ENCODE data around the gene PTPN21. TPM values are rescaled to one million over a fixed set of nuclear protein-coding genes. Genes with fewer than 3 reads are reported as not detected.
"Not testable (repeated sequence)": the region's sequence is repeated elsewhere in the genome, so short reads cannot be mapped to it uniquely, and the experiment has no call there.

The PTPN21 gene
- total RNA-seq, 2 donors from 2014 or later, result 16.8 to 47.8 TPM

GRCh38 chr14:88533064-88533602, 21.7 kb downstream of the PTPN21 start:
- 93% methylated on average over 6 of the region's 6 CpGs for WGBS
- Histone ChIP-seq H3K4me3 (no peak overlapping the region), H3K27ac (no peak overlapping the region), H3K27me3 (replicated peaks; ENCODE audit: insufficient read depth) (no peaks in the 10 kb centered on the region), H3K4me1 (replicated peaks) (no peaks in the 10 kb centered on the region), H3K9me3 (no peaks in the 10 kb centered on the region), H3K36me3 (no peaks in the 10 kb centered on the region)
- TF ChIP-seq POLR2A (IDR thresholded peaks at IDR 0.05) (no peak), POLR2AphosphoS5 (IDR thresholded peaks at IDR 0.05) (no peak), CTCF (IDR thresholded peaks at IDR 0.05) (no peak)
- intact Hi-C loops (cut with DNase I), result no loop called here
- no peak for DNase-seq (ENCODE audit: low spot score)

- WGBS, result 95% methylated on average over 1 of the region's 1 CpG
- H3K9me3 ChIP-seq; H3K4me1 ChIP-seq (replicated peaks); H3K27ac ChIP-seq; H3K36me3 ChIP-seq; H3K4me3 ChIP-seq; intact Hi-C loops (cut with DNase I); H3K27me3 ChIP-seq (replicated peaks; ENCODE audit: insufficient read depth); DNase-seq (ENCODE audit: low spot score): not testable (repeated sequence)
Observed at GRCh38 chr14:88529889-88530288, 24.9 kb downstream of the PTPN21 start.

GRCh38 chr14:88522393-88522792, 32.4 kb downstream of the PTPN21 start:
- 22% methylated on average over 3 of the region's 3 CpGs for WGBS
- H3K27me3 ChIP-seq (replicated peaks; ENCODE audit: insufficient read depth), result no peaks in the 10 kb centered on the region

GRCh38 chr14:88521818-88522217, 33.0 kb downstream of the PTPN21 start:
- DNase-seq (ENCODE audit: low spot score), result no peak
- TF ChIP-seq CTCF (IDR thresholded peaks at IDR 0.05) (no peak), POLR2AphosphoS5 (IDR thresholded peaks at IDR 0.05) (no peak), POLR2A (IDR thresholded peaks at IDR 0.05) (no peak)
- H3K4me3 ChIP-seq, result no peak overlapping the region
- no peaks in the 10 kb centered on the region for H3K36me3 ChIP-seq
- WGBS, result 84% methylated on average over 3 of the region's 3 CpGs
- no peaks in the 10 kb centered on the region for H3K27me3 ChIP-seq (replicated peaks; ENCODE audit: insufficient read depth)
- H3K9me3 ChIP-seq, result no peaks in the 10 kb centered on the region
- peak overlapping the region; percentile 60 for H3K27ac ChIP-seq
- no peaks in the 10 kb centered on the region for H3K4me1 ChIP-seq (replicated peaks)
- intact Hi-C loops (cut with DNase I), result no loop called here

More at GRCh38 chr14:88522393-88522792, 32.4 kb downstream of the PTPN21 start:
- H3K9me3 ChIP-seq, result no peaks in the 10 kb centered on the region
- H3K4me1 ChIP-seq (replicated peaks), result no peaks in the 10 kb centered on the region
- TF ChIP-seq POLR2AphosphoS5 (IDR thresholded peaks at IDR 0.05) (peak; percentile 54), CTCF (IDR thresholded peaks at IDR 0.05) (no peak), POLR2A (IDR thresholded peaks at IDR 0.05) (no peak)
- peak; percentile 10 for DNase-seq (ENCODE audit: low spot score)
- intact Hi-C loops (cut with DNase I), result no loop called here
- H3K4me3 ChIP-seq, result no peak overlapping the region
- no peaks in the 10 kb centered on the region for H3K36me3 ChIP-seq
- H3K27ac ChIP-seq, result peak overlapping the region; percentile 60

- H3K4me1 ChIP-seq (replicated peaks), result no peaks in the 10 kb centered on the region
- intact Hi-C loops (cut with DNase I), result no loop called here
- DNase-seq (ENCODE audit: low spot score), result no peak
- no peaks in the 10 kb centered on the region for H3K27me3 ChIP-seq (replicated peaks; ENCODE audit: insufficient read depth)
- H3K27ac ChIP-seq, result no peak overlapping the region
- no peaks in the 10 kb centered on the region for H3K36me3 ChIP-seq
- WGBS, result 100% methylated on average over 2 of the region's 2 CpGs
- no peak for TF ChIP-seq POLR2A (IDR thresholded peaks at IDR 0.05)
- no peak for TF ChIP-seq POLR2AphosphoS5 (IDR thresholded peaks at IDR 0.05)
- no peak for TF ChIP-seq CTCF (IDR thresholded peaks at IDR 0.05)
- H3K9me3 ChIP-seq, result no peaks in the 10 kb centered on the region
- H3K4me3 ChIP-seq, result no peak overlapping the region
Observed at GRCh38 chr14:88519907-88520306, 34.9 kb downstream of the PTPN21 start.
